Aorta (tissue), 5 donors: ENCODE measurements around the gene KPTN. TPM values are rescaled to one million over a fixed set of nuclear protein-coding genes. Genes with fewer than 3 reads are reported as not detected.
A peak's percentile ranks its signal among the peaks of the same experiment; 100 is the strongest.

Experiments used
- ATAC-seq: fragments of 200-7000 bp; cut with Tn5 transposase; one replicate; pipeline ENCODE4 v1.9.1; 2022; ENCODE audit warnings: moderate library complexity; ENCODE audit not compliant: low FRiP score
- DNase-seq, 2 donors: peaks; one replicate each; pipeline ENCODE4 v3.0.0-alpha.2; 2020
- H3K27ac ChIP-seq, 2 donors: one replicate each; pipeline ENCODE4 v1.5.1; 2013; ENCODE audit warnings: low read length in 2 of 2, mild to moderate bottlenecking in 2 of 2, moderate library complexity in 2 of 2, control low read depth in 1 of 2, inconsistent platforms in 1 of 2, low read depth in 1 of 2
- H3K27me3 ChIP-seq, 2 donors: one replicate each; pipeline ENCODE4 v1.6.1; 2013; ENCODE audit warnings: control low read depth in 1 of 2, low read length in 1 of 2, mild to moderate bottlenecking in 1 of 2, moderate library complexity in 1 of 2; ENCODE audit not compliant: insufficient read depth in 2 of 2, control insufficient read depth in 1 of 2
- H3K36me3 ChIP-seq, 2 donors: one replicate each; pipeline ENCODE4 v1.6.1; 2013; ENCODE audit warnings: control low read depth in 1 of 2, low read length in 1 of 2, mild to moderate bottlenecking in 1 of 2; ENCODE audit not compliant: insufficient read depth in 2 of 2, control insufficient read depth in 1 of 2
- H3K4me1 ChIP-seq, 2 donors: one replicate each; pipeline ENCODE4 v1.6.1; 2013; ENCODE audit warnings: low read length in 2 of 2, control low read depth in 1 of 2, mild to moderate bottlenecking in 1 of 2, moderate library complexity in 1 of 2; ENCODE audit not compliant: insufficient read depth in 2 of 2, control insufficient read depth in 1 of 2
- H3K4me3 ChIP-seq, 2 donors: one replicate each; pipeline ENCODE4 v1.5.1; 2013; ENCODE audit warnings: low read length in 2 of 2, control low read depth in 1 of 2, mild to moderate bottlenecking in 1 of 2
- H3K9me3 ChIP-seq: one replicate; pipeline ENCODE4 v1.6.1; 2013; ENCODE audit warnings: mild to moderate bottlenecking, low read length; ENCODE audit not compliant: control insufficient read depth
- WGBS, 2 donors: extraction: QIAGEN DNeasy Blood & Tissue Kit; methylation state at CpG; one replicate each; pipeline ENCODE4 v1.1.7; 2013; 5-methylcytosine and 5-hydroxymethylcytosine counted together
- intact Hi-C, 2 donors: fragments of 100-400 bp; cut with DNase I; formaldehyde crosslinking; loops; one replicate each; pipeline versions ENCODE4 v1.14.2 to v1.15.0; 2022
- polyA plus RNA-seq, 2 donors: library from polyadenylated mRNA; stranded (reverse); fragments of 200-250 nt; gene quantifications; one replicate each; pipeline ENCODE4 v1.2.3, GENCODE V29; 2013
- total RNA-seq, 2 donors: library from RNA; stranded (reverse); fragmentation: NEBNext Ultra II Directional; extraction: Animal tissue kit (Norgen Biotek cat#: 25700); gene quantifications; one replicate each; pipeline ENCODE4 v1.2.1, GENCODE V29; 2021
- donor health status: healthy with polysubstance abuse.
- donor health status: Bipolar disorder and iron deficiency.
- donor health status: DM: no; HTN: no; CAD: no.
- donor health status: DM: no; HTN: no; CAD: no.
- donor health status: DM: yes; HTN: yes; CAD: no.

The KPTN gene
- total and polyA plus RNA-seq, 4 donors, result 3.0 to 24.8 (median 8.3) TPM

DNA sequence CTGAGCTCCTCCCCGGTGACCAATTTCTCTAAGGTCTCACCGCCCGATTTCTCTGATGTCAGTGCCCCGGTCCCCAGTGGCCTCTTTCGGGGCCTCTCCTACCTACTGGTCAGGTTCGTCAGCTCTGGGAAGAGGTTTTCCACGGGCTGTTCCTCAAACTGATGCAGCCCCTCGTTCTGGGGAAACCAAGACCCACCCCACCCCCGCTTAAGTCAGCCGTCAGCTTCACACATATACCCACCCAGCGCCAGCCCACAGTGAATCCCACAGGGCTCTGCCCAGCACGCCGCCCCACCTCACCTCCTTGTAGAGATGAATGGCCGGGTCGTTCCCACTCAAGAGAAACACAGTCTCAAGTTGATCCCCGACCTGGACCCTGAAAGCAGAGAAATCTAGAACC, 3.4 kb downstream of the KPTN start:
- no peaks in the 10 kb centered on the region for H3K36me3 ChIP-seq
- H3K4me1 ChIP-seq, result no peaks in the 10 kb centered on the region
- DNase-seq (no peak), ATAC-seq (no peak)
- no peaks in the 10 kb centered on the region for H3K27me3 ChIP-seq
- intact Hi-C loops, result loop anchor here in 1 of 2 donors (5.0 kb wide), 1 partner anchor 43 kb away; no protein-coding TSS in a partner anchor
- H3K9me3 ChIP-seq, result no peaks in the 10 kb centered on the region
- 81 to 82% methylated on average over 16 of the region's 16 CpGs for WGBS, 2 donors
- no peak overlapping the region for H3K4me3 ChIP-seq
- H3K27ac ChIP-seq, result no peak overlapping the region

DNA sequence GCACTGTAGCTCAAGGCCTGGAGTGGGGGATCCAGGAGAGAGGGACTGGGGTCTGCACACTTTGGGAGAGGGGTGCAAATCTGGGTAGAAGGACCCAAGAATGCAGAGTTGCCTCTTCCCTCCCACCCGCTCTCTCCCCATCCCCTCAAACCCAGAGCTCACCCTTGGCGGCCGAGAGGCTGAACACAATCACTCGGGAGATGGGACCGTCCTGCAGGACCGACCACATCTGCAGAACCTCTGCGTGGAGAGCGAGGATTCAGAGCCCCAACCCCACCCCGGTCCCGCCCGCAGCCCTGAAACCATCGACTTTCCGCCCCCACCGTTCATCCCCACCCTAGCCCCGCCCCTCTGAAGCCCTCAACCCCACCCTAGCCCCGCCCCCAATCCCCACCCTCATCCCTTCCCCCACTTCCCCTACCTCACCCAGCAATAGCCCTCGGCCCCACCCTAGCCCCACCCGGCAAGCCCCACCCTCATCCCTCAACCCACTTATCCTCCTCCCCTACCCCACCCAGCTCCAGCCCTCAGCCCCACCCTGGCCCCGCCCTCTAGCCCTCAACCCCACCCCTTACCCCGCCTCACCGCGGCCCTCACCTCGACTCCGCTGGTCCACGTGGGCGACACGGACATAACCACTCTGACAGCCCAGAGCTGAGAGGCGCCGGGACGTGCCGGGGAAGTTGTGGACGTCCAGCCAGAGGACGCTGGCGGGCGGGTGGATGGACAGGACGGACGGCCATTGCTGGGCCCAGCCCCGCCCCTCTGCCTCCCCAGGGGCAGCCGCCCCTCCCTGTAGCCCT, 4.1 kb downstream of the KPTN start:
- no peaks in the 10 kb centered on the region for H3K4me1 ChIP-seq
- 5 to 9% methylated on average over 32 to 39 of the region's 39 CpGs for WGBS, 2 donors
- DNase-seq (no peak), ATAC-seq (no peak)
- H3K9me3 ChIP-seq, result no peaks in the 10 kb centered on the region
- H3K36me3 ChIP-seq, result no peaks in the 10 kb centered on the region
- H3K4me3 ChIP-seq, result no peak overlapping the region
- intact Hi-C loops, result loop anchor here in 1 of 2 donors (5.0 kb wide), 1 partner anchor 43 kb away; no protein-coding TSS in a partner anchor
- no peak overlapping the region for H3K27ac ChIP-seq
- H3K27me3 ChIP-seq, result no peaks in the 10 kb centered on the region

DNA sequence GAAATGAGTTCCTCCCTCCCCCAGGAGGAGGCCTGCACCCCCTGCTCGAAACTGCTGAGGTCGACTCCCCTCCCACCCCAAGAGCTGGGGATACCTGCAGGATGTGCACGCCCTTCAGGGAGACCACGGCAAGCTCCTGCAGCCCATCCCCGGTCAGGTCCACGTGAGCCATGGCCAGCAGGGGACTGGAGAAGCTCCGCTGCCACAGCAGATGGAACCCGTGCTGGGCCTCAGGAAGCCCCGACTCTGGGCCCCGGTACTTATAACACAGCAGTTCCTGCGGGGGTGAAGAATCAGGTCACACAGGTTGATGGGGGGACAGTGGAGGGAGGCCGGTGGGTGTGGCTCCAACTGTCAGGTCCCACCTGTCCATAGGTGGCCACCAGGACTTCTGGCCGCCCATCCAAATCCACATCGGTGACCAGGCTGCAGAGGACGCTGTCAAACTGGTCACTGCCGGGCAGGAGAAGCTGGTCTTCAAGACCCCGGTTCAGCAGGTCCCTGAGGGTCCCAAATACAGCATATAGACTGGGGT, 7.5 kb downstream of the KPTN start:
- no peak overlapping the region for H3K27ac ChIP-seq
- DNase-seq, result no peak
- intact Hi-C loops, result no loop called here
- ATAC-seq, result no peak
- no peak overlapping the region for H3K4me3 ChIP-seq
- WGBS, 2 donors, result 84 to 85% methylated on average over 17 of the region's 17 CpGs
- H3K27me3 ChIP-seq, result no peaks in the 10 kb centered on the region
- no peaks in the 10 kb centered on the region for H3K9me3 ChIP-seq
- H3K36me3 ChIP-seq, result no peaks in the 10 kb centered on the region
- H3K4me1 ChIP-seq, result no peaks in the 10 kb centered on the region

DNA sequence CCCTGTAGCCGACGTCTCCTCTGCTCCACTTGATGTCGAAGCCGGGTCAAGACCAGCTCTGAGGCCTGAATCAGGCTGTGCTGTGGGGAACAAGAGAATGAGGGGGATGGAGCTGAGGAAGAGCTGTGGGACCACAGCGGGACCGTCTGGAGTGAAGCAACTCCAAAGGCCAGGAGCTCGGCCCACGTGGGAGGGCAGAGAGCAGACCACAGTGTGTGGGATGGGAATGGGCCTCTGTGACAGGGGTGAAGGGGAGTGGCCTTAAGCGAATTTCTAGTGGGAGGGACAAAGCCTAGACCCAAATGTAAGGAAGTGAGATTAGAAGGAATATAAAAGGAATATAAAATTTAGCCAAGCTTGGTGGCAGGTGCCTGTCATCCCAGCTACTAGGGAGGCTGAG, 8.6 kb downstream of the KPTN start:
- DNase-seq, result no peak

DNA sequence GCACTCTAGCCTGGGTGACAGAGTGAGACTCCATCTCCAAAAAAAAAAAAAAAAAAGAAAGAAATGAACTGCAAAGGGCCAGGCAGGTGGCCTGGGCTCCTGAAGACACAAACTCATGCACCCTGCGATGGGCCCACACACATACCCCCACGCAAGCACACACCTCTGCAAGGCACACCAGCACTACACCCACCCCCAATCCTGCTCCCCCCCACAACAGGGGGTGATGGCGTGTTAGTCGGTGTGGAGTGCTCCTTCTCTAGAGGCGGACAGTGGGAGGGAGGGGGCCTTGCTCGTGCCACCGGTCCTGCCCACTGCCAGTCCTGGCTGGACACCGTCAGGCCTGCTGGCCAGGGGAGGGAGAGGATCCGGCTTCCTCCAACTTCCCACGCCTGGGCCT, 10.7 kb downstream of the KPTN start:
- H3K36me3 ChIP-seq, result no peaks in the 10 kb centered on the region
- no peak for DNase-seq
- ATAC-seq, result no peak
- WGBS, 2 donors, result 74 to 75% methylated on average over 10 of the region's 10 CpGs
- no peaks in the 10 kb centered on the region for H3K4me1 ChIP-seq
- no peaks in the 10 kb centered on the region for H3K27me3 ChIP-seq
- no peaks in the 10 kb centered on the region for H3K9me3 ChIP-seq
- no peak overlapping the region for H3K4me3 ChIP-seq
- intact Hi-C loops, result no loop called here
- no peak overlapping the region for H3K27ac ChIP-seq

More for the DNA sequence above, 8.6 kb downstream of the KPTN start:
- no peaks in the 10 kb centered on the region for H3K36me3 ChIP-seq
- no peak overlapping the region for H3K4me3 ChIP-seq
- no peaks in the 10 kb centered on the region for H3K4me1 ChIP-seq
- no peak for ATAC-seq
- no peaks in the 10 kb centered on the region for H3K9me3 ChIP-seq
- H3K27me3 ChIP-seq, result no peaks in the 10 kb centered on the region
- intact Hi-C loops, result no loop called here
- WGBS, 2 donors, result 84% methylated on average over 9 of the region's 9 CpGs
- no peak overlapping the region for H3K27ac ChIP-seq

DNA sequence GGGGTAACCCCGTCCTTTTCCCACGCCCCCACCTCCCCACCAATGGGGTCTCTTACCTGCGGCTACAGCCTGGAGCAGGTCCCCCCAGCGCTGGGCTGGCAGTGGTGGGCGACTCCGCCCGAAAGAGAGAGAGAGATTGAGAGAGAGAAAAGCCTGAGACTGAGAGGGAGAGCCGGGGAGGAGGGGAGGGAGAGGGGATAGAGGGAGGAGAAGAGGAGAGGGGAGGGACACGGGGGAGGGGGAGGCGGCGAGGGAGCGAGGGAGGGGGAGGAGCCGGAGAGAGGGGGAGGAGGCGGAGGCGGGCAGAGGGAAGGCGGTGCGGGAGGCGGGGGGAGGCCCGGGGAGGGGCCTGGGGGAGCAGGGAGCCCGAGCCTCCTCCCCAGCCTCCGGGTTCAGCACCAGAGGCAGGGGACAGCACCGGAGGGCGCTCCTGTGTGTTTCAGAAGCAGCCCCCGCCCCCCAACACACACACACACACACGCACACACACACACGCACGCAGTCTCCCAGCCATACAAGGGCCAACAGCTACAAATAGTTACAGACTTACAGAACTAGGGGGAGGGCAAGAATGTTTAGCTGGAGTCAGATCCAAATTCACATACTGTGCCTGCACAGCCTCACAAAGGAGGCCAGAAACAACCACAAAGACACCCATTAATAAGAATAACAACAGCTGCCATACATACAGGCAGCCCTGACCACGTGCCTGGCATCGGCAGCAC, 12.1 kb downstream of the KPTN start, which contains the start of gene SLC8A2:
Gene SLC8A2 (minus strand): TSS at position 161 of the 725 bp plus-strand sequence. CDS start 5,490 bp downstream, outside the sequence.
- WGBS, 2 donors, result 0 to 1% methylated on average over 23 to 29 of the region's 29 CpGs
- intact Hi-C loops, result no loop called here
- Histone ChIP-seq H3K36me3 (no peaks in the 10 kb centered on the region), H3K9me3 (no peaks in the 10 kb centered on the region), H3K27me3 (no peaks in the 10 kb centered on the region), H3K4me3 (no peak within 1 kb of the TSS), H3K4me1 (no peaks in the 10 kb centered on the region), H3K27ac (no peak within 1 kb of the TSS)
- DNase-seq (peak; percentile 85 to 94), ATAC-seq (peak; percentile 74)

DNA sequence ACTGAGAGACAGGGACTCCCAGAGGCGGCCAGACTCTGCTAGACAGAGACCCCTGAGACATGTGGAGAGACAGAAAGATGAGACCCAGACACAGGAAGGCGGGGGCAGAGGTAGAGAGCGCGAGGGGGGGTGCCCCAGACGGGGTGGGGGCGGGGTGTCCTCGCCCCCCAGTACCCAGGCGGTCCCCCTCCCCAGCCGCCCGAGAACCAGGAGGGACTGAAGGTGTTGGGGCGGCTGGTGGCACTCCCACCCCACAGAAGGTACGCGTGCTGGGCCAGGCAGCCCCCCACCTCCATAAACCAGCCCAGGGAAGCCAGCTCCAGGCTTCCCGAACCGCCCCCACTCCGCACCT, 12.7 kb downstream of the KPTN start:
- no peaks in the 10 kb centered on the region for H3K9me3 ChIP-seq
- WGBS, 2 donors, result 0 to 2% methylated on average over 9 to 16 of the region's 16 CpGs
- no peak overlapping the region for H3K4me3 ChIP-seq
- H3K27ac ChIP-seq, result no peak overlapping the region
- intact Hi-C loops, result no loop called here
- no peaks in the 10 kb centered on the region for H3K4me1 ChIP-seq
- no peak for DNase-seq
- H3K27me3 ChIP-seq, result no peaks in the 10 kb centered on the region
- no peak for ATAC-seq
- no peaks in the 10 kb centered on the region for H3K36me3 ChIP-seq

DNA sequence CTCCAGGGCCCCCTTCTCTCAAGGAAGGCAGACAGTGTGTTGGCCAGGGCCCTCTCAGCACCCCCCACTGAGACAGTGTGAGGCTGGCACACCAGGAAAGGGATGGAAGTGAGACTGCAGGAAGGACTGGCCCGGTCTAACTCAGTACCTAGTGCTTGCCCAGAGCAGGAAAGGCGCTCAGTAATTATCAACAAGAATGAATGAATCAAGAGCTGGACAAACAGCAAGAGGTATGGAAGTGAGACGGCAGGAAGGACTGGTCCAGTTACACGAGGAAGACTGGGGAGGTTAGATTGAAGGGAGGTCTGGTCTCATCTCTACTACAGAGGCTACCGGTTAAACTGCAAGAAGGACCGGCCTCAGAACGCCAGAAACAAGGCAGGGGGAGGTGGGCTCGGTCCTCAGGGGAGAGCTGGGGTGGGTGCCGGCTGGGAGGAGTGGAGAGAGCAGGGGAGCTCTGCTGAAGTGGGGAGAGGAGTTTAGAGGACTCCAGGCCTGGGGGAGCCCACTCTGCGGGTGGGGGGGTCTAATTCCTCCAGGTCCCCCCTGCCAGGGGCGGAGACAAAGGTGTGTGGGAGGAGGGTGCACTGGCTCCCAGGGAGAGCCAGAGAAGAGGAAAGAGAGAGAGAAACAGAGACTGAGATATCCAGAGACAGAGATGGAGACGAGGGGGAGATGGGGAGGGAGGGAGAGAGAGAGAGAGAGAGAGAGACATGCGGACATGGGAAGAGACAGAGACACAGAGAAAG, 13.4 kb downstream of the KPTN start:
- no peak overlapping the region for H3K4me3 ChIP-seq
- no peaks in the 10 kb centered on the region for H3K4me1 ChIP-seq
- H3K9me3 ChIP-seq, result no peaks in the 10 kb centered on the region
- no peak overlapping the region for H3K27ac ChIP-seq
- intact Hi-C loops, result no loop called here
- H3K36me3 ChIP-seq, result no peaks in the 10 kb centered on the region
- no peaks in the 10 kb centered on the region for H3K27me3 ChIP-seq
- DNase-seq, result no peak
- 22 to 24% methylated on average over 13 of the region's 13 CpGs for WGBS, 2 donors
- ATAC-seq, result no peak
